Measurements from ENCODE around the gene LPAR6.

The LPAR6 gene

GRCh38 chr13:48411841-48412531, 927 bp downstream of the LPAR6 start:
- no peak for DNase-seq

GRCh38 chr13:48411147-48411794, 1.6 kb downstream of the LPAR6 start:
- no peak for DNase-seq

- DNase-seq, result no peak
Observed at GRCh38 chr13:48410199-48410598, 2.7 kb downstream of the LPAR6 start.

DNA sequence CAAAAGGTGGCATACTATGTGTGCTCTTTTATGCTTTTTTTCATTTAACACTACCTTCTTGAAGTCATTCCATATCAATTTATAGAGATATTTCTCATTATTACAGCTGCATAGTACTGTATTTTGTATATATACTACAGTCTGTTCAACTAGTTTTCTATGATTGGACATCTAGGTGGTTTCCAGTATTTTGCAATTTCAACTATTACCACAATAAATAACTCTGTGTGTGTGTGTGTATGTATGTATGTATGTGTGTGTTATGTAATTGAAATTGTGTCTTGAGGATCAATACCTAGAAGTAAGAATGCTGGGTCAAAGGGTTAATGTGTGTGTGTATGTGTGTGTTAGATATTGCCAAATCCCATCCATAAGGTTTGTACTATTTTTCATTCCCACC, 7.0 kb downstream of the LPAR6 start:
- DNase-seq, result no peak

- DNase-seq, result no peak
Observed at GRCh38 chr13:48404952-48405351, 8.0 kb downstream of the LPAR6 start.

- DNase-seq, result no peak
Observed at GRCh38 chr13:48403913-48404312, 9.0 kb downstream of the LPAR6 start.

DNA sequence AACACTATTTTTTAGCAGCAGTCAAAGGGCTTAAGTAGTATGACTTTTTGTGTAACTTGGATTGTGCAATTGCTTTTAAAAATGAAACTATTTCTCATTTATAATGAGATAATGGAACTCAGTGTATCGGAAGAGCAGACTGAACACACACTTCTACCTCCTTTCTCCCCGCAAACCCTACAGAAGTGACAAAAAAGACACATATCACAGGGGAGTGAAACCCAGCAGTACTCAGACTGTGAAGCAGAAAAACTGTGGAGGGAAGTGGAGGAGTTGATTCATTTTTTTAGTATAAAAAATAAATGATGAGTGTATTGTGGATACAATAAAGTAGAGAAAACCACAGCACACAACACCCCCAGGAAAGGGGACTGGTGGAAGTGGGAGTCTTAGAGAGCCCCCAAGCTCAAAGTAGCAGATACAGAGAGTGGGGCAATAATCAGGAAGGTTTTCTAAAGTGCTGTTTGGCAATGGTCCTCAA, 9.7 kb downstream of the LPAR6 start:
- no peak for DNase-seq

GRCh38 chr13:48402325-48402932, 10.5 kb downstream of the LPAR6 start:
- DNase-seq, result no peak

DNA sequence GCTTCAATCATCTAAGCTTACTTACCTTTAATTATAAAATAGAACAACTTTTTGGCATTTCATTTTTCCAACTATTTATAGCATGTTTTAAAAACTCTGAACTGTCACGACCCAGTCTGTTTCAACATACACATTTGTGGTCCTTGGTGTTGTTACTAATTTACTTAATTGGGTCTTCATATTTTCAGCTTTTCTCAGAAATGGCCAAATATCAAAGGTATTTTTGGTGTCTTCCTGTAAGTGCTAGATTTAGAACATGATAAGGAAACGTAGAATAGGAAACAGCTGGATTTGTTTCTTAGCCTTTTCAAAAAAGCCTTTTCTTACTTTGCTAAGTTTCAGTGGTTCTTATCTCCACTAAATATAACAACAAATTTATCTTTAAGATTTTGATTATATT, 11.4 kb downstream of the LPAR6 start:
- no peak for DNase-seq

- DNase-seq, result no peak
Observed at GRCh38 chr13:48400850-48401291, 12.0 kb downstream of the LPAR6 start.

- no peak for DNase-seq
Observed at GRCh38 chr13:48400090-48400694, 12.7 kb downstream of the LPAR6 start.

- DNase-seq, result no peak
Observed at GRCh38 chr13:48398450-48399095, 14.3 kb downstream of the LPAR6 start.

- no peak for DNase-seq
Observed at GRCh38 chr13:48397744-48398143, 15.2 kb downstream of the LPAR6 start.

GRCh38 chr13:48393698-48394085, 19.2 kb downstream of the LPAR6 start:
- no peak for DNase-seq

GRCh38 chr13:48393030-48393697, 19.7 kb downstream of the LPAR6 start:
- DNase-seq, result no peak

GRCh38 chr13:48391257-48391656, 21.7 kb downstream of the LPAR6 start:
- no peak for DNase-seq

- DNase-seq, result no peak
Observed at GRCh38 chr13:48386816-48387215, 26.1 kb downstream of the LPAR6 start.

DNA sequence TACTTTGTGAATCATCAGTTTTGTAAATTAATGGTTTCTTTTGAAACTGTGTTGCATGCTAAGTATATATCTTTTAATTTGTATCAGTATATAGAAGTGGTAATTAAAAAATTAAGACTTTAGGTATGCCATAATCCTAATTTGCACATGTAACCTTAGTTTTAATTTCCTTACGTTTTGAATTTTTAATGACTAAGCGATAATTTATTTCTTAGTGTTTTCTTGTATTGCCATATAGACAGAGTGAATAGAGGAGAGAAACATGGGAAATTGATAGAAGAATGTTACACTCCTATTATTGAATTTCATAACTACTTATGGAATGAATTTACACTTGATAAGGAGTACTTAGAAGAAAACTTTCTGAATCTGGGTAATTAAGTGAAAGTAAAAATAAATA, 29.5 kb downstream of the LPAR6 start:
- DNase-seq, result no peak

GRCh38 chr13:48380581-48380980, 32.3 kb downstream of the LPAR6 start:
- DNase-seq, result no peak

GRCh38 chr13:48377857-48378256, 35.1 kb downstream of the LPAR6 start:
- DNase-seq, result no peak

DNA sequence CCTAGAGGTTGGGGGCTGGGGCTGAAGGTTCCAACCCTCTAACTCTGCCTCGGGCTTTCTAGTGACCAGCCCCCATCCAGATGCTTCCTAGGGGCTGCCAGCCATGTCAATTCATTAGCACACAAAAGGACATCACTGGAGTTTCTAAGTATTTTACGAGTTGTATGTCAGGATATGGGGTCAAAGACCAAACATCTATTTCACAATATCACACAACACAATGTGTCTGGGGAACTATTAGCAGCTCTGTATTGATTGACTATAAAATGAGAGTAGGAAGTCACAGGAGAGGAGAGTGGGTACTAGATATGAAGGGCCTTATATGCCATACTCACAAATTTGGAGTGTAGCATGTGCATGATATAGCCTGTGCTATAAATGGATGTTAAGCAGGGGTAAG, 42.1 kb downstream of the LPAR6 start:
- no peak for DNase-seq

DNA sequence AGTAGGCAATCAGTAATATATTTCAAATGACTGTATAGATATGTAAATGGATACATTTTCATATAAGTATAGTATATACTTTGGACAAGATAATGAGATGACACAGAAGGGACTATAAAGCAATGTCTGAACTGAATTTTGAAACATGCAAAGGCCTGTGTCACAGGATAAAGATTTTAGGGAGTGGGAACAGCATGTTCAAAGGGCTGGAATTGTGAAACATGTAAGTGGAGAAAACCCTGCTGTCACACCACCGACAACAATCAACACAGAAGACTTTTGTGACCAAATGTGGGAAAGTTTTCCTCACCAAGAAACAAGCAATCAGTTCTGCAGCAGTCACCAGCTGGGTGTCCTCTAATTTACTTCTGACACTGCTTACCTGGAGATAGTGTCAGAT, 42.9 kb downstream of the LPAR6 start:
- no peak for DNase-seq

All from DMS79 treated with DMSO at 0.1 percent for 48 hours (cell line).